HG03558 (cell line): ENCODE measurements around the gene PKD1L1.
A peak's percentile ranks its signal among the peaks of the same experiment; 100 is the strongest.
"Not testable (repeated sequence)": the region's sequence is repeated elsewhere in the genome, so short reads cannot be mapped to it uniquely, and the experiment has no call there.

Experiments used
- ATAC-seq: cut with Tn5 transposase; IDR thresholded peaks from one replicate; pipeline ENCODE4 v1.9.1; 2021; ENCODE audit warnings: moderate number of reproducible peaks; ENCODE audit not compliant: unreplicated experiment; ENCODE audit errors: extremely low read depth

PKD1L1 gene

DNA sequence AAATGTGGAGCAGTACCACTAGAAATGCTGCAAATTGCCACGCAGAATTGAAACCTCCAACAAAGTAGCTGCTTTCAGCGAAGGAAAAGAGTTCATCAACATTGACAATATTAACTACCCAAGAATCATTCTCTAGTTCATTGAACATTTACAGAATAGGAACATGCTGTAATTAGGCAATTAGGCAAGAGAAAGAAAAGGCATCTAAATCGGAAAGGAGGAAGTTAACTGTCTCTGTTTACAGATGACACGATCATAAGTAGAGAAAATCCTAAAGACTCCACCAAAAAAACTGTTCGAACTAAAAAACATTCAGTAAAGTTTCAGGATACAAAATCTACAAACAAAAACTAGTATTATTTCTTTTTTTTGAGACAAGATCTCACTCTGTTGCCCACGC lies 8.9 kb upstream of the PKD1L1 start:
- no peak for ATAC-seq

DNA sequence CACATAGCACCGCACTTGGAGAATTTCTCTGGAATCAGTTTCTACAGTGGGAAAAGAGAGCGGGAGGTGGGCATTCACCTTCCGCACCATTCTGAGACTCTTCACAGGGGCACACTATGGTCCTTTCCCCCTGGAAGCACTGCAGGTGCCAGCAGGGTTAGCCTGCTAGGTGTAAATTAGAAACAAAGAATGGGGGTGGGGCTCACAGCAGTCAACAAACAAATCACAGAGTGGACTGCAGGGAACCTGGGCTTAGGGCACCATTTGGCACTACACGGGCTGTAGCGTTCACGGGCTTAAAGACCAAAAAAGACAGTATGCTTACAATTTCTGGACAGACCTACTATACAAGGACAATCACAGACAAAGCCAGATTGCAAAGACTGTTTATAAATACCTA lies 8.0 kb upstream of the PKD1L1 start:
- ATAC-seq = no peak

DNA sequence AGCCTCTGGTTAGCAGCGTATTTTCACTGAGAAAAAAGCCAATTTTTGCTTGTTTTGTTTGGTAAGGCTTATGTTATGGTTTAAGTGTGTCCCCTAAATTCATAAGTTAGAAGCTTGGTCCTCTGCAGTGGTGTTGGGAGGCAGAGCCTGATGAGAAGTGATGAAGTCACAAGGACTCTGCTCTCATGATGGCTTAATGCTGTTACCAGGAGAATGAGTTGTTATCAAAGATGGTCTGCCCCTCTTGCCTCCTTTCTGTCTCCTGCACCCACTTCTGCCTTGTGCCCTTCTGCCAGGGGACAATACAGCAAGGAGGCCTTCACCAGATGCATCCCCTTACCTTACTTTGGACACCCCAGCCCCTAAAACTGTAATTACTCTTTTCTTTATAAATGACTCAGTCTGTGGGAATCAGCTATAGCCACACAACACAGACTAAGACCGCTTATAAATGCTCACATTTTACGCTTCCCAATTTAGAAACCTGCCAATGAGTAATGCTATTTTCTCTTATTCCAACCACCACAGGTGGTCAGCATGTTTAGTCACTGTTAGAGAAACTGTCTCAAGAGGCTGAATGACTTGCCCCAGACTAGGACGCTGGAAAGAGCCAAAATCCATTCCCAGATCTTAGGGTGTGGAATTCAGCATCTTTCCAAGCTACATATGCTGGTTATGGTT lies 6.1 kb upstream of the PKD1L1 start:
- peak; percentile 14 for ATAC-seq

DNA sequence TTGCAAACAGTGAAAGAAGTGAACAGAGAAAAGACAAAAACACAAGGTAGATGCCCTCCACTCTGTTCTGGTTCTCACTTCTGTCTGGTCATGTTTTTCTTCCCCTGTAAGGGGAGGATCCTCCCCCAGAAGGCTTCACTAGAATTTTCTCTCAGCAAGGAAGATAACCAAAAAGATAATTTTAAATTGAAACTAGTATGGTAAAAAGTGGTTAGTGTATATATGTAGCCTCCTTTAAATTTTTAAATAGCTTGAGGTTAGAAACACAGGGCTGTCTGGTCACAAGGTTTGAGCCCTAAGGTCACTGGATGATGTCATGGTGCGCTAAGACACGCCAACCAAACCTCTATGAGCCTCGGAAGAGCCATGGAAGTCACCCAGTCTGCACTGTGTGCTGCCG lies 5.6 kb upstream of the PKD1L1 start:
- ATAC-seq = peak; percentile 36

DNA sequence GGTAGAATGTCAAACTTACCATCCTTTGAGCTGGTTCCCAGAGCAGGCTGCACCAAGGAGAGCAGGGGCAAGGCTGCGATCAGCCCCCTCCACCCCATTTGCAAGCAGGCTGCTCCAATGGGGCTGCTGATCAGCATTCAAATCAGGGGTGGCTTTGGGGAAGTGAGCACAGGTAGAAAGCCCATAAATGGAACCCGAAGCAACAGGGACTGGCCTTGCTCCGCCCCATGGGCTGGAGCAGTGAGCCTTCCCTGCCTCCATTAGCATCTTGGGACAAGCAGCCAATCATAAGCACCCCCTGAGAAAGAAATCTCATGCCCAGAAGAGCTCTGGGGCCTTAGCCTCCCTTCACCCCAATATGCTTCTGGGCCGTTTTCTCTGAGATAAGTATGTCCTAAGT lies 4.0 kb upstream of the PKD1L1 start:
- no peak for ATAC-seq

DNA sequence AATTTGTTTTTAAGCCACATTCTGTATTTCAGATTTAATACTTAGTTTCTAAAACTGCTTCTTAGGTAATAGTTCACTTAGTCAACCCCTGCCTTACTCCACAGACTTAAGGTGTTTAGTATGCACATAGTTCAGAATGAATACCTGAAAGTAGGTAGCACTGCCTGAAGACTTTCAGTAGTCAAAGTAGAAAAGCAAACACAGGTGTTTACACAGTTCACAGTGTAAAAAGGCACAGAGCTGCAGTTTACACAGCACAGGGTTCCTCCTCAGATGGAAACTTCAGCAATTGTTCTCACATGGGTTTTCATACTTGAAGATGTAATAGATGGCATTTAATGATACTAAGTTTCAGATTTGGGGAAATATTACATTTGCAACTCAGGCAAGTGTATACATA lies 3.1 kb upstream of the PKD1L1 start:
- ATAC-seq = no peak

DNA sequence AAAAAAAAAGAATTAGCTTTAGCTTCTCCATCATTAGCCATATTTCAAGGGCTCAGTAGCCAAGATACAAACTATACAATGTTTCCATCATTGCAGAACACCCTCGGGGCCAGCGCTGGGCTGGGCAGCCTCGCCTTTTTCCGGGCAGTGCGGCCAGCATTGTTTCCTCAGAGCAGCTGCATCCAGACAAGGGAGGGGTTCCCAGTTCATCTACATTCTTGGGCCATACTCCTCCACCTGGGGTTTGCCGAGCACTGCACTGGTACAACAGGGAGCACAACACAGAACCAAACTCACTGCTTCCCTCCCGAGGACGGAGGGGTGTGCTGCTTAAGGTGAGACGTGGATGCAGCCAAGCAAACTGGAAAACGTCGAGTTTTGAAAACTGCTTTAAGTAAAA lies 2.4 kb upstream of the PKD1L1 start:
- ATAC-seq = no peak

DNA sequence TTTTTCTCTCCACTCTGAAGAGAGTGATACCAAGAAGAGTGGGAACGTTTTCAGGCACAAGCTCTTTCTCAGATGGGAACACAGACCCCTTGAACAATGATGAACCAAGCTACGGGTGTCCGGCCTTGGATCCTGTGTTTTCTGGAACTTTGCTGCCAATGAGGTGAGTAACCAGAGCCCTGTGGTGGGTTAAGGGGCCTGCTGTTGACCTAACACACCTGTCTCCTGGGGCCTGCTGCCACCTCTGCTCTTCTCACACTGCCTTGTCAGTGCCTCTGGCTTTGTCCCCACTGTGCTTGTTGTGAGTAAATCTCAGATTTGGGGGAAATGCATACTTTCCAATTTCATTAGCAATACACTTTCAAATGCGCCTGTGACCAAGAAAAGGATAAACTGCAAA lies 1.4 kb upstream of the PKD1L1 start:
- ATAC-seq = no peak

DNA sequence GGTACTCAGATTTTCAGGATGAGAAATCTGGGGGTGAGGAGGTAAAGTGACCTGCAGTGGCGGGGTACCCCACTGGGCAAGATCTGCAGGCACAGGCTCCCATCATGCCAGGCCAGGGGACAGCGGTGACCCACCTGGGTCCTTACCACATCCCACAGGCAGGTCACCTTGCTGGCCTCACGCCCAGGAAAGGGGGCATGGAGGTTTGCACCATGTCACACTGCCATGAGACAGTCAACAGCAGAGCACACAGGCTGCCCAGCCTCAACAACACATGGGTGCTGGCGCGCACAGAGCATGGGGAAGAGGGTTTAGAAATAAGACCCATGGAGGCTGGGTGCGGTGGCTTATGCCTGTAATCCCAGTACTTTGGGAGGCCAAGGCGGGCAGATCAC lies 914 bp downstream of the PKD1L1 start:
- ATAC-seq = no peak

DNA sequence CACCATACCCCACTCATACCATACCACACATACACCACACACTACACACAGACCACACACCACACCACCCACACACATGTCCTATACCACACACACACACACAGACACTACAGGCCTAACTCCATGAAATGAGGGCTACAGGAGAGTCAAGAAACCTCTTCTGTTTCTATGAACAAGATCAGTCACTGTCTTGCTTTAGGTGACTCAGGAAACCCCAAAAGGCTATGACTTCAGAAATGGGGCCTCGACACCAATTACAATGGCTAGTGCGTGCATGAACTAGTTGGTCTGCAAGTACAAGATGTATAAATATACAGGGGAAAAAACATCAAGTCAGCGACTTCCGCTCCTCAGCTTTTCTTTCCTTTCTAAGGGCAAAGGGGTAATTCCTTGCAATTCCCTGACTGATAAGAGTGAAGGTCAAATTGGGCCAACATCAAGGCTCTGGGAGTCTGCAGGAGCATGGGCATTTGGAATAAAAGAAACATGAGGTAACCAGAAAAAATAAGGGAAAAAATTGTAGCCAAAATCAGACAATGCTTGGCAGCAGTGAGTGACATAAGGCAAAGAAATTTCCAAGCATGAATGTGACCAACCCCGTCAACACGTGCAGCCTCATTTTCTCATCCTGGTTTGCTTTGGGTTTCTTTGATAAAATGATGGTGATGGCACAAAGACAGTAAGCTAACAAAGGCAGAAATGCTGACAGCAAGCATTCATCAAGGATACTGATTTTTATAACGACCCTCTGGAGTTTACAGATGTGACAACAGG lies 1.5 kb downstream of the PKD1L1 start:
- no peak for ATAC-seq

DNA sequence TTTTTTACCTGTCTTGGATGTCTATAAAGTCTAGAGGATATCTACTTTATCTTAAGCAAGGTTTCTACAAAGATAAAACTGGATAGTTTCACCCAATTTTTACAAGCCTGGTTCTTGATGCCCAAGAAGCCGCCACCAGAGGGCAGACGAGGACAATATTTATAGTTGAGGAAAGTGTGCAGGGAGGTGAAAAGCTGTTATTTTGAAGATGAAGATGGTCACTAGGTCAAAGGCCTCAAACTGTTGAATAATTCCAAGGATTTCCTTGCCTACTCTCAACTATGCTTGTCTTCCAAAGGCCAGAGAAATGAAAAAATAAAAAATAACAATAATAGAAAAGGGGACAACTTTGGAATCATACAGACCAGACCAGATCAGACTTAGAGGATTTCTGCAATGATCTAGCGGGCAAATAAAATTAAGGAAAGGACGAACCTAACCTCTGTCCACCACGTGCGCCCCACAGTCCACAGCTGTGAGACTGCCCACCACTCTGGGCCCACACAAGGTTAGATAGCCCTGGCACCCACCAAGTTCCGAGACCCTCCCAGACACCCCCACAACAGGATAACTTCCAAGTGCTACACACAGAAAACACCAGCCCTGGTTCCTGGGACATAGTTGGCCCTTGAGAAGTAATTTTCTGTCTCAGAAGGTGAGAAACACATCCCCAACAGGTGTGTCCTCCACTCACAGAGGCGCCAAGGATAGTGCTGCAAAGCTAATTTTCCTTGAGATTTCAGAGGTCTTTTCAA lies 2.8 kb downstream of the PKD1L1 start:
- no peak for ATAC-seq

DNA sequence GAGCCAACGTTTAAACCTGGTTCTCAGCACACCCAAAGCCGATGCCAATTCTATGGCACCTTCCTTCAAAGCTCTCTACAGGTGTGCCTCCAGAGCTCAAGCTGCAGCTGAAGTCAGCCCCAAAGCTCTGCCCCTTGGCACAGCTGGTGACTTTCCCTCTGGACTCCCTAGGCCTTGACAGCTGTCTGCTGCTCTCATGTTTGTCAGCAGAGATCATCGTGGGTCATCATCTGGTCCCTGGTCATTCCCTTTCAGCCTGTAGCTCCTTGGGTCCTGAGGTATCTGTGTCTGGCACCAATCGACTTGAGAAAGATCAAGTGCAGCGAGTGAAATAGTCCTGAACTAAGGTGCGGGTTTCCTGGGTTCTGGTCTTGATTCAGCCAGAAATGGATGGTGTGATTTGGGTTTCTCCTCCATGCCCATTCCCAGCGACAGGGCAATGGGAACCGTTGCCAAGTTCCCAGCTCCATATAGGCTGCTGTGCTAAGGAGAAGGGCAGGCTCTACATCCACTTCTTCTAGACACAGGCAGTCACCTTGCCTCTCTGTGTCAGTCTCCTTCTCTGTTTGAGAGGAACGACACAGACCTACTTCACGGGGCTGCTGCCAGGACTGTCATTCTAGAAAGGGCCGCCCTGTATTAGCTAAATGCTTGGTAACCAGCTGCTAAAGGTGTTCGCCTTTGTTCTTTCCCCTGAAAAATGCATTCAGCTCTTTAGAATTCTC lies 3.6 kb downstream of the PKD1L1 start:
- ATAC-seq = no peak

DNA sequence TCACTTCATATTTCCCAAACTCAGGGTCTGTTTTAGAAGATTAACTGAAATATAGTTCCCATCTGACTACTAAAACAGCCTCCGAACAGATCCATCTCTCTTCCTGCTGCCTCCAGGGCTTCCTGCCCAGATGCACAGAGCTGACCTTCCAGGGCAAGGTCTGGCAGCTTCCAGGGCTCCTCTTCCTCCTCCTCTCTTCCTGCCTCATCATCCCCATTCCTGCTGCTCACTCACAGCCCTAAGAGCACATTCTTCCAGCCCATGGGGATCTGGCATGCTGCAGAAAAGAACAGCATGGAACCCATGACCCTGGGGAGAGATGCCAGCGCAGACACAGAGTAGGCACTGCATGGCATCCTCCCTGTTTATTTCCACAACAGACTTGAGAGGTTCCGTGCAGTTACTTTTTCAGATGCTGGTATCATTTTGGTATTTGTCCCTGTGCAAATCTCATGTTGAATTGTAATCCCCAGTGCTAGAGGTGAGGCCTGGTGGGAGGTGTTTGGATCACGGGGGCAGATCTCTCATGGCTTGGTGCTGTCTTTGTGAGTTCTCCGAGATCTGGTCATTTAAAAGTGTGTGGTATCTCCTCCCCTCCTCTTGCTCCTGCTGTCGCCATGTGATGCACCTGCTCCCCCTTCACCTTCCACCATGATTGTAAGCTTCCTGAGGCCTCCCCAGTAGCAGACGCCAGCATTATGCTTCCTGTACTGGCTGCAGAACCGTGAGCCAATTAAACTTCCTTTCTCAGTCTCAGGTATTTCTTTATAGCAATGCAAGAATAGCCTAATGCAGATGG lies 4.4 kb downstream of the PKD1L1 start:
- ATAC-seq = no peak

DNA sequence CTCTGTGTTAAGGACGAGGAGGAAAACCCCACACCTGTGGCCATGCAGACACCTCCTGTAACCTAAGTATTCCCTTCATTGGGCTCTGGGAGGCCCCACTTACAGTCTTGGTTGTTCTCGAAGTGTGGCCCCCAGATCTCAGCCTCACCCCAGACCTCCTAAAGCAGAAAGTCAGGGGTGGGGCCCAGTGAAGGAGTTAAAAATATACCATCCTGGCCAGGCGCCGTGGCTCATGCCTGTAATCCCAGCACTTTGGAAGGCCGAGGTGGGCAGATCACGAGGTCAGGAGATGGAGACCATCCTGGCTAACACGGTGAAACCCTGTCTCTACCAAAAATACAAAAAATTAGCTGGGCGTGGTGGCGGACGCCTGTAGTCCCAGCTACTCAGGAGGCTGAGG lies 5.6 kb downstream of the PKD1L1 start:
- not testable (repeated sequence) for ATAC-seq

DNA sequence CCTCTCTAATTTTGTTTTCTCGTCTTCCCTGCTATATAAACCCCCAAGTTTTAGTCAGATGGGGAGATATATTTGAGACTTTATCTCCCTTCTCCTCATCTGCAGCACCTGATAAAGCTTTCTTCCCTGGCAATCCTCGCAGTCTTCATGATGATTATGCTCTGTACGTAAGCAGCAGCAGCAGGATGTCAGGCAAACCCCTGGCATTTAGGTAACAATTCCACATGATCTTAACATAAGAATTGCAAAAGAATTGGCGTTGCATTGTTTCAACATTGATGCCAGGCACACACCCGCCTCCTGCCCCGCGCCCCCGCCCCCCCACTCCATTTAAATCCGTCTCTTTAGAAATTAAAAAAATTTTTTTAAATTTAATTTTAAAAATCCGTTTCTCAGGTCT lies 6.1 kb downstream of the PKD1L1 start:
- no peak for ATAC-seq

DNA sequence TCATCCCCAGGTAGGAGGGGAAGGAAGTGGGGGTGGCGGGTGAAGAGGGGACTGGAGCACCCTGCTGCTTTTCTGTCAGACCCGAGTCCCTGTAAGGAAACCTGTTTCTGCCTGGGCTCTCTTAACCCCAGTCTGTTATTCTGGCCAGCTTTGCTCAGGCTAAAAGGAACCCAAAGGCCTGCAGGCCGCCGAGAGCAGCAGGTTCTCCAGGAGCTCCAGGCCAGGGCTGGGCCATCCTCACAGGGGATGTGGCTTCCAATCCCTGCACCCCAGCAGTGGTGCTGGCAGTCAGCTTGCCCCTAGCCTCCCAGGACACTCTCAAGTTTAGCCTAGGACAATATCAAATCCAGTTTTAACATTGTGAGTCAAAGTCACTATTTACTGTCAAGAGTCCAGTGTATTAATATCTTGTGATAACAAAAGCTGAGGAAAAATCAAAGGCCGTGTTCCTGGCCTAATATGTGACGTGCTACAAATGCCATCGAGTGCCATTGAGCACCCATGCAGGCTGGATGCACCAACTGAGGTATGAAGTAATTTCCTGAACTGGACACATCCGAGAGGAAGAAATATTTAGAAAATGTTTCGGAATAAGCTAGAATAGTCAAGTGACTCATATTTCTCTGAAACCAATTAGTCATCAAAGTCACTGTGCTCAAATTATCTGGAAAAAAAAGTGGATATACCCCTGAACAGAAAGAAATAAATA lies 7.0 kb downstream of the PKD1L1 start:
- ATAC-seq = no peak

DNA sequence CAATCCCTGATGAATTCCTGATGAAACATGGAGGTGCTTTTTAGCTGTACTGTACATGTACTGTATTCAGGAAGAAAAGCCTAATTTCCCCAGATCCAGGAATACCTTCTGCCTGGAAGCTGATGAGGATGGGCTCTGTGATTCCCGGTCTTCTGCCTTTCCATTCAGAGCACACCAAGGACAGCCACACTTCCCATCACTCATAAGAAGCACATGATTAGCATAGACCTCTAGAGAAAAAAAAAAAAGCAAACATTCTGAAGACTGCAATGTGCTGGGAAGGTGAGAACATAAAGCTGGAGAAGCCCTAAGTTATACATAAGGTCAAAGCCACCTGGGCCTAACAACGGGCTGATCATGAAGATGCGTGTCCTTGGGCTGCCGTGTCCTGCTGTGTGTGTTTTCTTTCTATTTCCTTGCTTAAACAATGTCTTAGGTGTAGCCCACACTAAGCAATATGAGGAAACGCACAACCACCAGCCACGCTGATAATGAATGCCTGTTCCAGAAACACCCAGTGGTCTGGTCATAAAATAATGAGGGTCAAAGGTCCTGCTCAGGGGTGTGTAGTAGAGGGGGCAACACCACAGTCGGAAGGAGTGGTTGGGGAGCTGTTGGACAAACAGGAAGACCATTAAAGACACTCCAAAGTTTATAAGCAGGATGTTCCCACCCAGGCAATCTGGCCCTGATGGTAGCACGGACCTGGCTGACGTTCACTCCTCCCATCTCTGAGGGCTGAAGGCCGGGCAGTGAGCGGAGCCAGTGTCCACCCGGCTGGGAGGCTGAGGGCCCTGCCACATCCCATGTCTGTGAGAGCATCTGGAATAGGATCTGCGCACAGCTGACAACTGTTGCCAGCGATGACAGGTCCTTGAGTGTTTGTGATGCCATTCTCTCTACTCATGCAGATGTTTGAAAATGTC lies 7.9 kb downstream of the PKD1L1 start:
- no peak for ATAC-seq

DNA sequence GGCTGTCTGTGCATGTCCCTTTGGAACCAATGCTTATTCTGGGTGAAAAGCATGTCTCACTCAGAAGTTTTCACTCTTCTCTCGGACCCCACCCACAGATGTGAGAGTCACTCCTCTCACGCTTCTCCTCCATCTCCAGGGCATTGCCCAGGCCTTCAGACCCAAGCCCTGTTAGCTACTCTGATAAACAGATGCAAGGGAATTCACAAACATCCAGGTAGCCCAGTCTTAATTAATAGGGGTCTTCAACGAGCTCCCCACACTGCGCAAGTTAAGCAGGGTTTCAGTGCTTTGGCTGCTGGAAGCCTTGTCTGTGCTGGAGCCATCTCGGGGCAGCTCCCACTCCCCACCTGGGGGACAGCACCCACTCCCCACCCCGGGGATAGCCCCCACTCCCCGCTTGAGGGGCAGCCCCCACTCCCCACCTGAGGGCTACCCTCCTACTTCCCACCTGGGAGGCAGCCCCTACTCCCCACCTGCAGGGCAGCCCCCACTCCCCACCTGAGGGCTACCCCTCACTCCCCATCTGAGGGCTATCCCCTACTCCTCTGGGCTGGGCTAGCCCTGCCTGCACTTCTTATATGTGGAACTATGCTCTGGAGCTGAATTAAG lies 8.7 kb downstream of the PKD1L1 start:
- no peak for ATAC-seq
